ENCODE measurements around the gene TMX4. TPM values are rescaled to one million over a fixed set of nuclear protein-coding genes. Genes with fewer than 3 reads are reported as not detected.

TMX4 gene
- total RNA-seq, 4 donors from 2014 or later, result 14.2 to 26.8 (median 17.6) TPM

GRCh38 chr20:7977709-7978108 lies 41.9 kb downstream of the TMX4 start:
- intact Hi-C loops (cut with DNase I; ENCODE audit: low total_unique reads), result no loop called here
- H3K4me3 ChIP-seq (ENCODE audit: low read depth, poor library complexity, severe bottlenecking), result no peak overlapping the region
- TF ChIP-seq POLR2A (IDR thresholded peaks at IDR 0.05) (no peak), CTCF (IDR thresholded peaks at IDR 0.05) (no peak)
- 57 to 63% methylated on average over 5 of the region's 5 CpGs for WGBS, 2 donors
- DNase-seq (ENCODE audit: low spot score in 2 of 2), result no peak

DNA sequence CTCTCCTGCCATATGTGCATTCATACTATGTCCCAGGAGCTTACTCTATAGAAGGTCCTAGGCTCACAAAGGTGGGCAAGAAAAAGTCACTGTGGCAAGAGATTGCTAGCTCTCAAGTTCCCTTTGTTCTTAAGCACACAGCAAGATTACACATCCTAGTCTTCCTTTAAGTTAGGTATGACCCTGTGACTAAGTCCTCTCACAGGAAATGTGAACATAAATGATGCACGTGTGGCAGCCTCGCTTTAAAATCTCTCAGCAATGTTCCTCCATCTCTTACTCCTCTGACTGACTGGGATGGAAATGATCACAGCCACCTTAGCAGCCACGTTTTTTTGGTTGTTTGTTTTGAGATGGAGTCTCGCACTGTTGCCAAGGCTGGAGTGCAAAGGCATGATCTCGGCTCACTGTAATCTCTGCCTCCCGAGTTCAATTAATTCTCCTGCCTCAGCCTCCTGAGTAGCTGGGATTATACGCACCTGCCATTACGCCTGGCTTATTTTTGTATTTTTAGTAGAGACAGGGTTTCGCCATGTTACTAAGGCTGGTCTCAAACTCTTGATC lies 43.6 kb downstream of the TMX4 start:
- TF ChIP-seq CTCF (IDR thresholded peaks at IDR 0.05), result no peak
- TF ChIP-seq POLR2A (IDR thresholded peaks at IDR 0.05), result no peak
- no peak overlapping the region for H3K4me3 ChIP-seq (ENCODE audit: low read depth, poor library complexity, severe bottlenecking)
- no peak for DNase-seq (ENCODE audit: low spot score in 2 of 2)
- intact Hi-C loops (cut with DNase I; ENCODE audit: low total_unique reads), result no loop called here
- WGBS, 2 donors, result 79 to 80% methylated on average over 9 of the region's 9 CpGs

GRCh38 chr20:7974785-7975435 lies 44.7 kb downstream of the TMX4 start:
- DNase-seq (ENCODE audit: low spot score in 2 of 2), result no peak
- intact Hi-C loops (cut with DNase I; ENCODE audit: low total_unique reads), result no loop called here
- no peak for TF ChIP-seq POLR2A (IDR thresholded peaks at IDR 0.05)
- no peak for TF ChIP-seq CTCF (IDR thresholded peaks at IDR 0.05)
- 91 to 93% methylated on average over 4 of the region's 4 CpGs for WGBS, 2 donors
- no peak overlapping the region for H3K4me3 ChIP-seq (ENCODE audit: low read depth, poor library complexity, severe bottlenecking)

DNA sequence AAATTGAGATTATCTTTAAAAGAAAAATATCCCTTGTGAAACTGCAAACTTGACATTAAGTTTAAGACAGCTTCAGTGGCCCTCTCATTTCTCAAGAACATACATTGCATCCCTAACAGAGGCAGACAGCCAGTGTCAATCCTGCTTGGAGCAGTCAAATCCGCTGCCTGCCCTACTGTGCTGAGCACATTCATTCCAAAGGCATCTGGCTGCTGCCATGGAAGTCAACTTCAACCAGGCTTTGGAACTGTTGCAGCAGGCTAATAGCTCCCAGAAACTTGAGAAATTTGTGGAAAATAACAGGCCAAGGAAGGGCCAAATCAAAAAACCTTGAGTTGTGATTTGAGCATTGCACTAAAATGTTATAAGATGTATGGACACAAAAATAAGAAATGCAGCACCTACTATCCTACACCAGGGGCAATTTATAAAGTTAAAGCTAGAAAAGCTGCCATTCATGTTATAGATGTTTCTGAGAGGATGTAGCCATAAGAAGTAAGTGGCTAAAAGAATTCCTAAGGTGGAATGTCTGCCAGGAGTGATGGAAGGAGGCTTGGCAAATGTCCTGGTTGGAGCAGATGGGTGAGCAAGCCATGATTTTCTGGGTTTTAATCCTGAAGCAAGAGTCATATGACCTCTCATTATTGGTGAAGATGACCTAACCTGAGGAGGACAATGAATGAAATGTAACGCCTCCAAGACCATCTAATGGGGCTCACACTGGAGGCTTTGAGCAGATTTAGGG lies 47.9 kb downstream of the TMX4 start:
- TF ChIP-seq CTCF (IDR thresholded peaks at IDR 0.05), result no peak
- TF ChIP-seq POLR2A (IDR thresholded peaks at IDR 0.05), result no peak
- WGBS, 2 donors, result 76 to 80% methylated on average over 2 of the region's 2 CpGs
- intact Hi-C loops (cut with DNase I; ENCODE audit: low total_unique reads), result no loop called here
- H3K4me3 ChIP-seq (ENCODE audit: low read depth, poor library complexity, severe bottlenecking), result no peak overlapping the region
- DNase-seq (ENCODE audit: low spot score in 2 of 2), result no peak

DNA sequence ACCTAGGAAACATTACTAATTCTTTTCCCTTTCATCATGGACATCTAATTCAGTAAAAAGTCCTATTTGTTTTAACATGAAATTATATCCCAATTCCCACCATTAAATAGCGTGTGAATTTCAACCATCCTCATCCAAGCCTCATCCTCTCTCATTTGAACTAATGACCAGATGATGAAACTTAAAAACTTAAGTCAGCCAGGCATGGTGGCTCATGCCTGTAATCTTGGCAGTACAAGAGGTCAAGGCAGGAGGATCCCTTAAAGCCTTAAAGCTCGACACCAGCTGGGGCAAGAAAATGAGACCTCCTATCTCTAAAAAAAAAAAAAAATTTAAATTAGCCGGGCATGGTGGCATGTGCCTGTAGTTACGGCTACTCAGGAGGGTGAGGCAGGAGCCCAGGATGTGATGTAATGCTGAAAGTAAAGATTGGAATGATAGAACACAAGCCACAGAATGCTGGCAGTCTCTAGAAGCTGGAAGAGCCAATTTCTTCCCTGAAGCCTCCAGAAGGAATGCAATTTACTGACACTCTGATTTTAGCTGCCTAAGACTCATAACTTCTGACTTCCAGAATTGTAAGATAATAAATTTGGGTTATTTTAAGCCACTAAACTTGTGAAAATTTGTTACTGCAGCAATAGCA lies 52.2 kb downstream of the TMX4 start:
- intact Hi-C loops (cut with DNase I; ENCODE audit: low total_unique reads), result no loop called here
- WGBS, 2 donors, result 43 to 48% methylated on average over 4 of the region's 4 CpGs
- H3K4me3 ChIP-seq (ENCODE audit: low read depth, poor library complexity, severe bottlenecking), result no peak overlapping the region

More for the DNA sequence above, 52.2 kb downstream of the TMX4 start:
- DNase-seq (ENCODE audit: low spot score in 2 of 2), result no peak
- TF ChIP-seq CTCF (IDR thresholded peaks at IDR 0.05) (no peak), POLR2A (IDR thresholded peaks at IDR 0.05) (no peak)
